Fibroblast of lung (primary cell): Measurements from ENCODE around the gene NRP1.

Experiments
- EZH2 ChIP-seq: IDR thresholded peaks from 2 replicates; pipeline ENCODE4 v1.5.1; 2012; ENCODE audit warnings: low read length, control low read depth, mild to moderate bottlenecking; ENCODE audit errors: missing control alignments
- TF ChIP-seq, protein P1 (sequence below), 2 donors: IDR thresholded peaks in 1 of 2; conservative IDR thresholded peaks in 1 of 2; 1 replicate in 1 of 2; 2 replicates in 1 of 2; pipeline ENCODE4 v1.5.1; 2011 to 2012; ENCODE audit warnings: low read length in 2 of 2, control low read depth in 1 of 2, inconsistent platforms in 1 of 2, low read depth in 1 of 2, mild to moderate bottlenecking in 1 of 2

DNA sequence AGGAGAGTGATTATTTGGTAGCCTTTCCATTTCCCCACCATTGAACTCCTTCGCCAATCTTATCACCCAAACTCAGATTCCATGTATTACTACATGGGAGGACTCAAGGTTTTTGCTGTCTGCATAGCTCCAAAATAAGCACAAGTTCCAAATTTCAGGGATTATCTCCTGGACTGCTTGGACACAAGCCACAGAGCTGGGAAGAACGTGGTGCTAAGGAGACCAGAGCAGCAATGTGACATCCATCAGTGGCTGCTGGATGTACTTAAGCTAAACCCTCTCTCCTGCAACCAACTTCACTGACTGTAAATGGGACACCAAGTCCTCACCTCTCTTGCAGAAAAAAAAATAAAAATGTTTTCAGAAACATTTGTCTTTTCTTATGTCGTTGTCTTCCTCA lies 56.3 kb downstream of the NRP1 start:
- TF ChIP-seq, protein P1, sequence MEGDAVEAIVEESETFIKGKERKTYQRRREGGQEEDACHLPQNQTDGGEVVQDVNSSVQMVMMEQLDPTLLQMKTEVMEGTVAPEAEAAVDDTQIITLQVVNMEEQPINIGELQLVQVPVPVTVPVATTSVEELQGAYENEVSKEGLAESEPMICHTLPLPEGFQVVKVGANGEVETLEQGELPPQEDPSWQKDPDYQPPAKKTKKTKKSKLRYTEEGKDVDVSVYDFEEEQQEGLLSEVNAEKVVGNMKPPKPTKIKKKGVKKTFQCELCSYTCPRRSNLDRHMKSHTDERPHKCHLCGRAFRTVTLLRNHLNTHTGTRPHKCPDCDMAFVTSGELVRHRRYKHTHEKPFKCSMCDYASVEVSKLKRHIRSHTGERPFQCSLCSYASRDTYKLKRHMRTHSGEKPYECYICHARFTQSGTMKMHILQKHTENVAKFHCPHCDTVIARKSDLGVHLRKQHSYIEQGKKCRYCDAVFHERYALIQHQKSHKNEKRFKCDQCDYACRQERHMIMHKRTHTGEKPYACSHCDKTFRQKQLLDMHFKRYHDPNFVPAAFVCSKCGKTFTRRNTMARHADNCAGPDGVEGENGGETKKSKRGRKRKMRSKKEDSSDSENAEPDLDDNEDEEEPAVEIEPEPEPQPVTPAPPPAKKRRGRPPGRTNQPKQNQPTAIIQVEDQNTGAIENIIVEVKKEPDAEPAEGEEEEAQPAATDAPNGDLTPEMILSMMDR (conservative IDR thresholded peaks at IDR 0.05 in 1 of 2, IDR thresholded peaks at IDR 0.05 in 1 of 2; ENCODE audit: low read depth in 1 of 2, low read length in 2 of 2), result no peak
- TF ChIP-seq EZH2, result no peak
